Measurements from ENCODE around the gene TMEM9. TPM values are rescaled to one million over a fixed set of nuclear protein-coding genes. Genes with fewer than 3 reads are reported as not detected.
A peak's percentile ranks its signal among the peaks of the same experiment; 100 is the strongest.

TMEM9 gene
- polyA plus RNA-seq, 1 experiment: 171 TPM

DNA sequence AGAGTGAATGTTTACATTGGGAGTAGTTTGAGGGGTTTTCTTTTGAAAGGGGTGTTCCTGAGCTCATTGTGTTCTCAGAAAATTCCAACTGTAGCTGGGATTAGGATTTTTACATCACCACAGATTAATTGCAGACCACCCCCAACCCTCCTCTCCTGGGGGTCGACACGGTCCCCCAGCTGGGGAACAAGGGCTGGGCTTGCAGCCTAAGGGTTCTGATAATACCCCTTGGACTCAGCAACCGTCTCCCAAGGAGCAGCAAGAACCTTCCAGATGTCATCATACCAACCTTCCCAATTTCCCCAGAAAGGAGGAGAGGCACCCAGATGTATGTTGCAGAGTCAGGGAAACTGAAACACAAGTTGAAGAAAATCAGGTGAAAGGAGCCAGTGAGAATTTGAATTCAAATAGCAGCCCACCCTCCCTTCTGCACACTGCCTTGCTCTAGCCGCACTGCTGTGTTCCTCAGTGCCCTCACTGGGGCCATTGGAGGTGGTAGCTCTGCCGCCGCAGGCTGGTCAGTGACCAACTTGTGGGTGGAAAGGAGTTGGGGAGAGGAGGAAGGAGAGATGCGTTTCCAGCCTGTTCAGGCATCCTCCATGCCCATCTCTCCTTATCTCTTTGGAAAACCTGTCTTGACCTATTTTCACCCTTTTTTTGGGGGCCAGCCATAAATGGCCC is 21.7 kb upstream of the TMEM9 start:
- POLR2A ChIA-PET: no interaction called here
- no peaks in the 10 kb centered on the region; the same call in 1 of the 2 replicates for H3K27me3 ChIP-seq (ENCODE audit: control insufficient read depth, insufficient read depth, low read length)
- DNase-seq (ENCODE audit: low read depth): no peak
- TF ChIP-seq, protein P1, sequence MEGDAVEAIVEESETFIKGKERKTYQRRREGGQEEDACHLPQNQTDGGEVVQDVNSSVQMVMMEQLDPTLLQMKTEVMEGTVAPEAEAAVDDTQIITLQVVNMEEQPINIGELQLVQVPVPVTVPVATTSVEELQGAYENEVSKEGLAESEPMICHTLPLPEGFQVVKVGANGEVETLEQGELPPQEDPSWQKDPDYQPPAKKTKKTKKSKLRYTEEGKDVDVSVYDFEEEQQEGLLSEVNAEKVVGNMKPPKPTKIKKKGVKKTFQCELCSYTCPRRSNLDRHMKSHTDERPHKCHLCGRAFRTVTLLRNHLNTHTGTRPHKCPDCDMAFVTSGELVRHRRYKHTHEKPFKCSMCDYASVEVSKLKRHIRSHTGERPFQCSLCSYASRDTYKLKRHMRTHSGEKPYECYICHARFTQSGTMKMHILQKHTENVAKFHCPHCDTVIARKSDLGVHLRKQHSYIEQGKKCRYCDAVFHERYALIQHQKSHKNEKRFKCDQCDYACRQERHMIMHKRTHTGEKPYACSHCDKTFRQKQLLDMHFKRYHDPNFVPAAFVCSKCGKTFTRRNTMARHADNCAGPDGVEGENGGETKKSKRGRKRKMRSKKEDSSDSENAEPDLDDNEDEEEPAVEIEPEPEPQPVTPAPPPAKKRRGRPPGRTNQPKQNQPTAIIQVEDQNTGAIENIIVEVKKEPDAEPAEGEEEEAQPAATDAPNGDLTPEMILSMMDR (IDR thresholded peaks at IDR 0.05; ENCODE audit: insufficient read depth, low read depth, low read length): no peak
- H3K4me3 ChIP-seq (ENCODE audit: low read depth, low read length): no peak overlapping the region
- CTCF ChIA-PET: interaction anchor here (1.3 to 1.6 kb wide), 2 partner anchors 47 to 90 kb away, joined by 3 to 5 read pairs; no protein-coding TSS in a partner anchor
- no peaks in the 10 kb centered on the region for H3K36me3 ChIP-seq (ENCODE audit: control insufficient read depth, insufficient read depth, low read length)

DNA sequence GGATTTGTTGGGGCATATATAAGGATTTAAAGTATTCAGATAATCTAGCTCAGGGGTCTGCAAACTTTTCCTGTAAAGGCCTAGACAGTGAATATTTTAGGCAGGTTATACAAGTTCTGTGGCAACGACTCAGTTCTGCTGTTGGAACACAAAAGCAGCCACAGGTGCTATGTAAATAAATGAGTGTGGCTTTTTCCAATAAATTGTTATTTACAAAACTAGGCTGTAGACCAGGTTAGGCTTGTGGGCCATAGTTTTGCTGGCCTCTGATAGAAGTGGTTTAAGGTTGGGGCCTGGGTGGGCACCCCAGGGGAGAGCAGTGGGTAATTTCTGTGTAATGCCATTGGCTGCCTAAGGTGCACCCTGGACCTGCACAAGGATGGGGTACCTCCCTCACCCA is 19.5 kb upstream of the TMEM9 start:
- Histone ChIP-seq H3K36me3 (ENCODE audit: control insufficient read depth, insufficient read depth, low read length) (no peaks in the 10 kb centered on the region), H3K27me3 (ENCODE audit: control insufficient read depth, insufficient read depth, low read length) (no peaks in the 10 kb centered on the region), H3K4me3 (ENCODE audit: low read depth, low read length) (no peak overlapping the region)
- no peak for DNase-seq (ENCODE audit: low read depth)
- TF ChIP-seq, protein P1 (IDR thresholded peaks at IDR 0.05; ENCODE audit: insufficient read depth, low read depth, low read length): no peak
- POLR2A ChIA-PET: no interaction called here
- CTCF ChIA-PET: no interaction called here

DNA sequence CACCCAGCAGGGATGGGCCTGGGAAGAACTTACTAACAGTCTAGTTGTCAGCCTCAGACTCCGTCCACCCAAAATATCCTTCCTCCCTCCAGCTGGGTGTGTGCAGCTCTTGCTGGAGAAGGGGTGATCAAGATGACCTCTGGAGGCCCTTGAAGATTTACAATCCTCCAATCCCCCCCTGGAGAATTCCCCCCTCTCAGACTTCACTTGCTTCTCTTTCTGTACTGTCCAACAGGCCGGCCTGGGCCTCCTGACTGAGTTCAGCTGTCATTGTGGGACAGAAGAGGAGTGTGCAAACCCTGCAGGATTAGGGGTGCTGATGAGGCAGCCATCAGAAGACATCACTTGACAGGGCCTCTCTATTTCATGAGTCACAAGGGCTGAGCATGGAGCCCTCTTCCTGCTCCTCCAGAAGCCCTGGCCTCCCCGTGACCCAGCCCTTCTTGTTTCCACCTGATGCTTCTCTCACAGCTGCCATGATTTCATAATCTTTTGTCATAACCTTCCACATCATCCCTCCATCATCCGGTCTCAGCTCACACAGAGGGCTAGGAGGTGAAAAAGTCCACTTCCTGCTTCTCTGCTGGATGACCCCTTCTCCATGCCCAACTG is 18.8 kb upstream of the TMEM9 start:
- Histone ChIP-seq H3K36me3 (ENCODE audit: control insufficient read depth, insufficient read depth, low read length) (no peaks in the 10 kb centered on the region), H3K4me3 (ENCODE audit: low read depth, low read length) (no peak overlapping the region), H3K27me3 (ENCODE audit: control insufficient read depth, insufficient read depth, low read length) (no peaks in the 10 kb centered on the region)
- no peak for DNase-seq (ENCODE audit: low read depth)
- TF ChIP-seq, protein P1 (IDR thresholded peaks at IDR 0.05; ENCODE audit: insufficient read depth, low read depth, low read length): no peak
- ChIA-PET POLR2A (no interaction called here), CTCF (no interaction called here)

DNA sequence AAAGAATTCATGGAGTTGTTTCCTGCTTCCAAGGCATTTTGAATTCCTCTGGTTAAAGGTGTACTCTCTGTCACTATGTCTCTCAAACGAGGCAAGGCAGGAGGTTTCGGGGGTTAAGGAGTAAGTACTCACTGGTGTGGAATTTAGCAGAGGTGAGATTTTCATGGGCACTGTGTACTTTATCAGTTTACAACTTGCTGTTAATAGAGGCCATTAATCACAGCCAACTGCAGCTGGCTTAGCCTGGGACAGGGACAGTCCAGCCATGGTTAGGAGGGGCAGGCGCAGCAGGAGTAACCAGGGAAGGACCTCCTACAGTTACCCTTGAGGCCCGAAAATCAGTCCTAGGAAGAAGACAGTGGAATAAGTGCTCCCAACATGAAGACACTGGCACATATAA is 18.1 kb upstream of the TMEM9 start:
- ChIA-PET POLR2A (no interaction called here), CTCF (no interaction called here)
- TF ChIP-seq, protein P1 (IDR thresholded peaks at IDR 0.05; ENCODE audit: insufficient read depth, low read depth, low read length): no peak
- no peak for DNase-seq (ENCODE audit: low read depth)
- Histone ChIP-seq H3K36me3 (ENCODE audit: control insufficient read depth, insufficient read depth, low read length) (no peaks in the 10 kb centered on the region), H3K27me3 (ENCODE audit: control insufficient read depth, insufficient read depth, low read length) (no peaks in the 10 kb centered on the region), H3K4me3 (ENCODE audit: low read depth, low read length) (no peak overlapping the region)

DNA sequence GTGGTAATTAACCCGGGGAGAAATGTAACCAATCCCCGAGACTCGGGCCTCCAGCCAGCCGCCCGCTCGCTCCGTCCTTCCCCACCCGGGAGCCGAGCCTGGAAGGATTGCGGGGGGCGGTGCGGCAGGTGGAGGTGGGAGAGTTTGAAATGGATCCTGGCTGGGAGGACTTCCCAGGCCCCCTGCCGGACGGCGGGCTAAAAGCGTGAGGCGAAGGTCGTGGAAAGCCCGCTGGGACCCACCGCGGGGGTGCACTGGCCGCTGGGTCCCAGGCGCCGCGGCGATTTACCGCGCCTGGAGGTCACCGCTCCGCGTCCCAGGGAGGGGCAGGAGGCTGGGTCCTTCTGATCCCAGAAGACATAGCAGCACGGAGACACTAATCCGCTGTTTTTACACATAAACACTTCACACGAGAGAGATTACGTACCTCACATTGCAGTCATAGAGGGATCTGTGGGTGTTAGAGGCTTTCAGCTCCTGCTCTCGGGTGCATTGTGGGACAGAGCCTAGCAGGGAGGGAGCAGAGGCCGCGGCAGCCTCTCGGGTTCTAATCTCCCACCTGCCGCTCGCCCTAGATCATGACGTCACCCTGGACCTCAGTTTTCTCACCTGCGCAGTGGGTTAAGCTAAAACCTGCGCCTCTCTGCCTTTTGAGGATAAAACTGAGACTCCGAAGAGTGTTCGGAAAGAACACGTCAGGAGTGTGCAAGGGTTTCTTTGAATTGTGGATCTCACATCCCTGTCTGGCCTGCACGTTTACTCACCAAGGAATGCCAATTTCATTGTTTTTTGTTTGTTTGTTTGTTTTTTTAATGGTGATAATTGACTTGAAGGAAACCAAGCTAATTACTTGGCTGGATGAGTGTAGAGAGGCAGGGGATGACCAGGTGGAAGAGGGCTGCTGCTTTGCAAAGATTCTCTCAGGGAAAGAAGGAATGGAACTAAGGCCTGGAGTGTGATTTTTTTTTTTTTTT is 17.1 kb upstream of the TMEM9 start:
- DNase-seq (ENCODE audit: low read depth): no peak
- TF ChIP-seq, protein P1 (IDR thresholded peaks at IDR 0.05; ENCODE audit: insufficient read depth, low read depth, low read length): peak; percentile 53
- H3K36me3 ChIP-seq (ENCODE audit: control insufficient read depth, insufficient read depth, low read length): no peaks in the 10 kb centered on the region

More for the DNA sequence above, 17.1 kb upstream of the TMEM9 start:
- ChIA-PET POLR2A (no interaction called here), CTCF (interaction anchor here (0.6 to 1.7 kb wide), 4 partner anchors 10 to 85 kb away, joined by 3 to 4 read pairs (median 3); no protein-coding TSS in a partner anchor)
- H3K4me3 ChIP-seq (ENCODE audit: low read depth, low read length): peak overlapping the region; percentile 61
- no peaks in the 10 kb centered on the region for H3K27me3 ChIP-seq (ENCODE audit: control insufficient read depth, insufficient read depth, low read length)
